HepG2 (cell line): Measurements from ENCODE around the gene TSC22D1. TPM values are rescaled to one million over a fixed set of nuclear protein-coding genes. Genes with fewer than 3 reads are reported as not detected.

ENCODE experiments used
- ATAC-seq: fragments of 200-7000 bp; cut with Tn5 transposase; 3 replicates; pipeline ENCODE4 v1.9.1; 2020; ENCODE audit warnings: mild to moderate bottlenecking, moderate library complexity
- BruUV-seq: library from RNA; stranded (reverse); fragments of 400-500 nt; replicated peaks from 2 replicates; lab custom pipeline; 2021; lab: Mats Ljungman, UMichigan
- CTCF ChIA-PET: fragments of 300-600 bp; formaldehyde crosslinking; extraction: SDS; loops from one replicate; lab custom pipeline; 2021; ENCODE audit warnings: low total read pairs, inconsistent platforms, low intra/inter-chr PET ratio; lab: Yijun Ruan, JAX
- POLR2A ChIA-PET: fragments of 350-600 bp; sonication (Branson Sonifier 250); formaldehyde crosslinking; loops from one replicate; lab custom pipeline; 2020; ENCODE audit warnings: antibody characterized with exemption, inconsistent platforms; lab: Yijun Ruan, JAX
- DNase-seq: peaks from one replicate; pipeline ENCODE4 v3.0.0-alpha.2; 2015; ENCODE audit warnings: low spot score
- FAIRE-seq: peaks from 3 replicates; lab custom pipeline; 2011; peaks lifted over from hg19 to GRCh38; lab: Jason Lieb, UNC
- H2AFZ ChIP-seq: one replicate; pipeline ENCODE4 v1.6.1; 2011; ENCODE audit warnings: low read length, inconsistent platforms
- H3K27ac ChIP-seq: fragments of 300-600 bp; 3 replicates; pipeline ENCODE4 v1.8.0; 2011; ENCODE audit warnings: mixed run types, mild to moderate bottlenecking, mixed read lengths, low read length, inconsistent platforms; ENCODE audit not compliant: insufficient read depth; ENCODE audit errors: extremely low read length
- H3K27me3 ChIP-seq, 2 experiments: fragments of 200-600 bp in 1 of 2; 2 replicates in 1 of 2; 3 replicates in 1 of 2; pipeline versions ENCODE4 v1.6.0 to v1.8.0; 2011; ENCODE audit warnings: low read length in 2 of 2, mild to moderate bottlenecking in 2 of 2, moderate library complexity in 2 of 2, inconsistent platforms in 1 of 2; ENCODE audit not compliant: insufficient read depth in 2 of 2, control insufficient read depth in 1 of 2
- H3K36me3 ChIP-seq, 2 experiments: fragments of 200-600 bp in 1 of 2; replicated peaks in 1 of 2; 2 replicates in 1 of 2; 3 replicates in 1 of 2; pipeline versions ENCODE4 v1.5.1 to v1.8.0; 2011; ENCODE audit warnings: low read length in 2 of 2, inconsistent platforms in 1 of 2; ENCODE audit not compliant: insufficient read depth in 2 of 2, control insufficient read depth in 1 of 2
- H3K4me1 ChIP-seq: 2 replicates; pipeline ENCODE4 v1.5.1; 2012; ENCODE audit warnings: low read length, inconsistent platforms; ENCODE audit not compliant: insufficient read depth
- H3K4me2 ChIP-seq: 2 replicates; pipeline ENCODE4 v1.6.0; 2011; ENCODE audit warnings: low read depth, low read length, inconsistent platforms
- H3K4me3 ChIP-seq, 3 experiments: fragments of 200-600 bp in 1 of 3; sonication (generic), shearing (Covaris generic) in 1 of 3; replicated peaks in 1 of 3; 2 replicates each; pipeline ENCODE4 v1.5.1; 2011 to 2016; ENCODE audit warnings: low read length in 3 of 3, inconsistent platforms in 2 of 3, low read depth in 2 of 3, mild to moderate bottlenecking in 2 of 3, control low read depth in 1 of 3, mixed read lengths in 1 of 3; ENCODE audit not compliant: insufficient read depth in 1 of 3
- H3K79me2 ChIP-seq: one replicate; pipeline ENCODE4 v1.6.1; 2011; ENCODE audit warnings: low read length, inconsistent platforms; ENCODE audit not compliant: insufficient read depth
- H3K9ac ChIP-seq: 2 replicates; pipeline ENCODE4 v1.6.0; 2011; ENCODE audit warnings: mild to moderate bottlenecking, low read depth, low read length, inconsistent platforms; ENCODE audit not compliant: insufficient read depth
- H3K9me3 ChIP-seq: 2 replicates; pipeline ENCODE4 v1.5.1; 2012; ENCODE audit warnings: mild to moderate bottlenecking, low read length
- H4K20me1 ChIP-seq: 2 replicates; pipeline ENCODE4 v1.6.0; 2011; ENCODE audit warnings: inconsistent platforms, mild to moderate bottlenecking, low read length, moderate library complexity; ENCODE audit not compliant: insufficient read depth
- BORCS8-MEF2B ChIP-seq: sonication (generic); formaldehyde crosslinking; IDR thresholded peaks from 2 replicates; pipeline ENCODE4 v1.8.0; 2022; ENCODE audit warnings: mild to moderate bottlenecking, missing genetic modification reagents
- CEBPB ChIP-seq: IDR thresholded peaks from 2 replicates; pipeline ENCODE4 v1.6.1; 2011; ENCODE audit warnings: low read depth, low read length, improper control_type of control experiment, borderline replicate concordance
- FOXP1 ChIP-seq, 2 experiments: fragments of 450-650 bp in 1 of 2; IDR thresholded peaks; 2 replicates each; pipeline ENCODE4 v1.6.1; 2017 to 2018; ENCODE audit warnings: antibody characterized with exemption in 1 of 2
- LRRFIP1 ChIP-seq: sonication (generic); formaldehyde crosslinking; conservative IDR thresholded peaks from 2 replicates; pipeline ENCODE4 v1.4.0; 2020; ENCODE audit warnings: missing genetic modification reagents
- MBD4 ChIP-seq: IDR thresholded peaks from 2 replicates; pipeline ENCODE4 v1.6.1; 2012; ENCODE audit warnings: low read length, inconsistent platforms, borderline replicate concordance
- PRDM4 ChIP-seq: sonication (generic); formaldehyde crosslinking; IDR thresholded peaks from 2 replicates; pipeline ENCODE4 v1.9.0; 2021; ENCODE audit warnings: missing genetic modification reagents, borderline replicate concordance
- SMARCC2 ChIP-seq: fragments of 450-650 bp; IDR thresholded peaks from 2 replicates; pipeline ENCODE4 v1.6.1; 2017; ENCODE audit warnings: antibody characterized with exemption, mild to moderate bottlenecking
- SOX6 ChIP-seq, 2 experiments: fragments of 450-650 bp in 1 of 2; sonication (generic) in 1 of 2; formaldehyde crosslinking in 1 of 2; IDR thresholded peaks; 2 replicates each; pipeline versions ENCODE4 v1.4.0 to v1.6.1; 2017 to 2020; ENCODE audit warnings: antibody characterized with exemption in 1 of 2, mild to moderate bottlenecking in 1 of 2, missing genetic modification reagents in 1 of 2
- TERF1 ChIP-seq: sonication (generic); formaldehyde crosslinking; IDR thresholded peaks from 2 replicates; pipeline ENCODE4 v1.8.0; 2022; ENCODE audit warnings: mild to moderate bottlenecking, missing genetic modification reagents, moderate library complexity
- U2AF1 ChIP-seq: fragments of 200-400 bp; formaldehyde crosslinking; optimal IDR thresholded peaks from 2 replicates; pipeline ENCODE3; 2017; ENCODE audit warnings: mild to moderate bottlenecking, low read depth, low read length
- ZFP36L2 ChIP-seq: sonication (generic); formaldehyde crosslinking; IDR thresholded peaks from 2 replicates; pipeline ENCODE4 v1.4.0; 2020; ENCODE audit warnings: missing genetic modification reagents
- ZNF234 ChIP-seq: sonication (generic); formaldehyde crosslinking; conservative IDR thresholded peaks from 2 replicates; pipeline ENCODE4 v1.5.1; 2020; ENCODE audit warnings: mild to moderate bottlenecking, missing genetic modification reagents
- ZNF775 ChIP-seq: sonication (generic); formaldehyde crosslinking; IDR thresholded peaks from 2 replicates; pipeline ENCODE4 v1.4.0; 2020; ENCODE audit warnings: missing genetic modification reagents, mild to moderate bottlenecking, moderate library complexity, borderline replicate concordance
- WGBS: methylation state at CpG from one replicate; pipeline ENCODE4 v1.1.6; 2017; ENCODE audit warnings: low lambda C conversion rate; 5-methylcytosine and 5-hydroxymethylcytosine counted together
- in situ Hi-C: cut with HindIII; loops from 2 replicates; pipeline ENCODE4 v1.10.0; 2017; ENCODE audit warnings: low pct_unique_long_range_greater_than_20kb; ENCODE audit not compliant: extremely low pct_ligation_motif_present
- intact Hi-C: fragments of 100-400 bp; cut with micrococcal nuclease; formaldehyde crosslinking; loops from one replicate; pipeline ENCODE4 v1.10.0; 2022; ENCODE audit not compliant: unreplicated experiment
- polyA plus RNA-seq, 8 experiments: library from polyadenylated mRNA; depleted of rRNA in 3 of 8; stranded (reverse) in 7 of 8; unstranded in 1 of 8; fragments of >200 nt; fragmentation: Illumina TruSeq in 4 of 8; extraction: Trizol in 4 of 8; gene quantifications; 2 replicates each; pipeline versions ENCODE4 v1.2.1 to v1.2.3, GENCODE V29; 2011 to 2016; ENCODE audit warnings: low read depth in 4 of 8, missing spikeins in 1 of 8, mixed read lengths in 1 of 8; ENCODE audit not compliant: insufficient read depth in 1 of 8
- total RNA-seq, 5 experiments: library from RNA; depleted of rRNA; stranded (reverse); fragments of >200 nt; fragmentation: Illumina TruSeq; extraction: Trizol; gene quantifications; 2 replicates each; pipeline ENCODE4 v1.2.3, GENCODE V29; 2016; ENCODE audit warnings: low read depth in 1 of 5

Gene TSC22D1
- total and polyA plus RNA-seq, 2 of the 13 experiments (the other 11 are each of a cell fraction or from before 2014, with no cell fraction given), result 18.4 to 35.7 TPM

GRCh38 chr13:44453881-44454280 lies 122.2 kb downstream of the TSC22D1 start:
- intact Hi-C loops, result no loop called here
- Histone ChIP-seq H4K20me1 (no peaks in the 10 kb centered on the region), H3K4me2 (no peak overlapping the region), H3K27me3 (no peaks in the 10 kb centered on the region), H3K27ac (no peak overlapping the region), H3K4me3 (no peak overlapping the region), H3K4me1 (peaks cover 26% of the 10 kb centered on the region), H3K79me2 (no peaks in the 10 kb centered on the region), H2AFZ (no peak overlapping the region)
- in situ Hi-C loops, result no loop called here
- ChIA-PET CTCF (no interaction called here), POLR2A (no interaction called here)
- BruUV-seq, result no TSS peak
- ATAC-seq (no peak), DNase-seq (no peak), FAIRE-seq (no peak)
- 96% methylated on average over 1 of the region's 1 CpG for WGBS
- TF ChIP-seq BORCS8-MEF2B (CRISPR knock-in tag) (no peak), ZNF234 (no peak), CEBPB (peak; percentile 65; the same call in 1 of the 2 replicates), SMARCC2 (no peak)
- TF ChIP-seq, all 625 proteins: peak for 1
- no peak overlapping the region for H3K9ac ChIP-seq
- H3K36me3 ChIP-seq, result no peaks in the 10 kb centered on the region
- no peaks in the 10 kb centered on the region for H3K9me3 ChIP-seq

GRCh38 chr13:44453069-44453468 lies 123.1 kb downstream of the TSC22D1 start:
- FAIRE-seq (no peak), DNase-seq (no peak), ATAC-seq (no peak)
- H3K27me3 ChIP-seq, result no peaks in the 10 kb centered on the region
- peaks cover 34% of the 10 kb centered on the region for H3K4me1 ChIP-seq
- no TSS peak for BruUV-seq
- WGBS, result 88% methylated on average over 3 of the region's 3 CpGs
- in situ Hi-C loops (no loop called here), intact Hi-C loops (no loop called here)
- CTCF ChIA-PET, result no interaction called here
- no peak overlapping the region for H3K4me3 ChIP-seq
- H3K36me3 ChIP-seq, result no peaks in the 10 kb centered on the region
- no peak overlapping the region for H3K4me2 ChIP-seq
- no peak overlapping the region for H3K9ac ChIP-seq
- no peaks in the 10 kb centered on the region for H3K9me3 ChIP-seq
- no peak overlapping the region for H2AFZ ChIP-seq
- H3K79me2 ChIP-seq, result no peaks in the 10 kb centered on the region
- POLR2A ChIA-PET, result no interaction called here
- no peak overlapping the region for H3K27ac ChIP-seq
- H4K20me1 ChIP-seq, result no peaks in the 10 kb centered on the region
- TF ChIP-seq MBD4, result no peak
- no peak for TF ChIP-seq SOX6 (IDR thresholded peaks at IDR 0.05)
- TF ChIP-seq SOX6 (CRISPR knock-in tag; IDR thresholded peaks at IDR 0.05), result no peak
- no peak for TF ChIP-seq ZNF775 (CRISPR knock-in tag)
- no peak for TF ChIP-seq LRRFIP1 (CRISPR knock-in tag)
- TF ChIP-seq PRDM4 (CRISPR knock-in tag), result no peak
- TF ChIP-seq FOXP1 (IDR thresholded peaks at IDR 0.05), result no peak
- TF ChIP-seq FOXP1 (CRISPR knock-in tag; IDR thresholded peaks at IDR 0.05), result no peak
- TF ChIP-seq TERF1 (CRISPR knock-in tag), result no peak
- TF ChIP-seq ZFP36L2 (CRISPR knock-in tag), result no peak
- no peak for TF ChIP-seq U2AF1
